CD14-positive monocyte (primary cell): ENCODE data around the gene CEP170B. TPM values are rescaled to one million over a fixed set of nuclear protein-coding genes. Genes with fewer than 3 reads are reported as not detected.

Experiments
- DNase-seq, 3 donors: peaks; one replicate each; pipeline ENCODE4 v3.0.0-alpha.2; 2011 to 2022
- H2AFZ ChIP-seq: 2 replicates; pipeline ENCODE4 v1.6.0; 2012; ENCODE audit warnings: mild to moderate bottlenecking, low read depth, low read length, inconsistent platforms; ENCODE audit not compliant: insufficient read depth, poor library complexity, severe bottlenecking
- H3K27ac ChIP-seq, 2 donors: 1 replicate in 1 of 2; 2 replicates in 1 of 2; pipeline ENCODE4 v1.5.1; 2012 to 2013; ENCODE audit warnings: low read length in 2 of 2, control low read depth in 1 of 2, inconsistent platforms in 1 of 2, low read depth in 1 of 2, mild to moderate bottlenecking in 1 of 2
- H3K27me3 ChIP-seq, 2 donors: one replicate each; pipeline versions ENCODE4 v1.6.0 to v1.6.1; 2011 to 2013; ENCODE audit warnings: low read length in 2 of 2; ENCODE audit not compliant: control insufficient read depth in 2 of 2, insufficient read depth in 2 of 2
- H3K36me3 ChIP-seq, 2 donors: replicated peaks in 1 of 2; 1 replicate in 1 of 2; 2 replicates in 1 of 2; pipeline versions ENCODE4 v1.5.1 to v1.6.1; 2012 to 2013; ENCODE audit warnings: low read length in 2 of 2, control low read depth in 1 of 2, inconsistent platforms in 1 of 2, mild to moderate bottlenecking in 1 of 2; ENCODE audit not compliant: insufficient read depth in 2 of 2, control insufficient read depth in 1 of 2
- H3K4me1 ChIP-seq, 2 donors: 1 replicate in 1 of 2; 2 replicates in 1 of 2; pipeline versions ENCODE4 v1.5.1 to v1.6.1; 2012 to 2013; ENCODE audit warnings: low read length in 2 of 2, control low read depth in 1 of 2, inconsistent platforms in 1 of 2, mild to moderate bottlenecking in 1 of 2, moderate library complexity in 1 of 2; ENCODE audit not compliant: insufficient read depth in 2 of 2, control insufficient read depth in 1 of 2
- H3K4me2 ChIP-seq: replicated peaks from 2 replicates; pipeline ENCODE3; 2012; ENCODE audit warnings: low read length, moderate library complexity, mild to moderate bottlenecking; ENCODE audit not compliant: poor library complexity, severe bottlenecking; ENCODE audit errors: extremely low read depth
- H3K4me3 ChIP-seq, 3 experiments: fragments of 200-600 bp in 1 of 3; sonication (generic) in 1 of 3; replicated peaks in 1 of 3; 1 replicate in 2 of 3; 2 replicates in 1 of 3; pipeline ENCODE4 v1.5.1; 2011 to 2013; ENCODE audit warnings: low read length in 3 of 3, mild to moderate bottlenecking in 3 of 3, control low read depth in 2 of 3, low read depth in 2 of 3, inconsistent platforms in 1 of 3, moderate library complexity in 1 of 3
- H3K79me2 ChIP-seq: 2 replicates; pipeline ENCODE4 v1.6.0; 2012; ENCODE audit warnings: mild to moderate bottlenecking, control low read depth, inconsistent platforms, low read length, moderate library complexity; ENCODE audit not compliant: insufficient read depth
- H3K9ac ChIP-seq: 2 replicates; pipeline ENCODE4 v1.6.0; 2017; ENCODE audit warnings: low read length, mild to moderate bottlenecking; ENCODE audit not compliant: insufficient read depth, poor library complexity, severe bottlenecking
- H3K9me3 ChIP-seq, 2 donors: replicated peaks in 1 of 2; 1 replicate in 1 of 2; 2 replicates in 1 of 2; pipeline versions ENCODE4 v1.5.1 to v1.6.1; 2012 to 2013; ENCODE audit warnings: low read length in 2 of 2, control low read depth in 1 of 2; ENCODE audit not compliant: control insufficient read depth in 1 of 2, insufficient read depth in 1 of 2
- H4K20me1 ChIP-seq: 2 replicates; pipeline ENCODE4 v1.6.0; 2012; ENCODE audit warnings: mild to moderate bottlenecking, low read length, control low read depth, moderate library complexity; ENCODE audit not compliant: insufficient read depth
- H3K27ac Mint-ChIP-seq, 7 donors: one replicate each; pipeline ENCODE4 v1.8.0; 2020; ENCODE audit warnings: mild to moderate bottlenecking in 7 of 7, mixed read lengths in 7 of 7, moderate library complexity in 6 of 7, inconsistent platforms in 2 of 7
- H3K27me3 Mint-ChIP-seq, 3 donors: one replicate each; pipeline ENCODE4 v1.8.0; 2021 to 2022; ENCODE audit warnings: low read depth in 3 of 3, mild to moderate bottlenecking in 3 of 3, mixed read lengths in 3 of 3, moderate library complexity in 3 of 3, inconsistent platforms in 1 of 3
- H3K36me3 Mint-ChIP-seq, 2 donors: one replicate each; pipeline ENCODE4 v1.8.0; 2020; ENCODE audit warnings: mixed read lengths in 2 of 2, inconsistent platforms in 1 of 2, mild to moderate bottlenecking in 1 of 2
- H3K4me1 Mint-ChIP-seq: one replicate; pipeline ENCODE4 v1.8.0; 2020; ENCODE audit warnings: mild to moderate bottlenecking, mixed read lengths
- H3K4me3 Mint-ChIP-seq, 2 donors: one replicate each; pipeline ENCODE4 v1.8.0; 2020; ENCODE audit warnings: mild to moderate bottlenecking in 2 of 2, mixed read lengths in 2 of 2, moderate library complexity in 1 of 2
- H3K9me3 Mint-ChIP-seq, 7 donors: one replicate each; pipeline ENCODE4 v1.8.0; 2020 to 2022; ENCODE audit warnings: mixed read lengths in 7 of 7, mild to moderate bottlenecking in 6 of 7, moderate library complexity in 6 of 7, inconsistent platforms in 2 of 7
- WGBS: methylation state at CpG from one replicate; pipeline ENCODE4 v1.1.5; 2013; ENCODE audit warnings: missing lambda C conversion rate; ENCODE audit not compliant: insufficient coverage; 5-methylcytosine and 5-hydroxymethylcytosine counted together
- intact Hi-C, 2 donors: fragments of 100-400 bp; cut with micrococcal nuclease; formaldehyde crosslinking; loops; one replicate each; pipeline versions ENCODE4 v1.15.0 to v1.15.1; 2023
- polyA plus RNA-seq, 3 donors: library from polyadenylated mRNA; depleted of rRNA in 1 of 3; unstranded in 2 of 3; stranded (reverse) in 1 of 3; fragments of 300-500 nt in 2 of 3; fragments of >200 nt in 1 of 3; fragmentation: Illumina TruSeq in 2 of 3; gene quantifications; 1 replicate in 2 of 3; 2 replicates in 1 of 3; pipeline ENCODE4 v1.2.3, GENCODE V29; 2012 to 2021
- TF ChIP-seq, protein P1 (sequence below): fragments of 200-600 bp; IDR thresholded peaks from one replicate; pipeline ENCODE4 v1.8.0; 2022; ENCODE audit warnings: antibody characterized with exemption, mild to moderate bottlenecking

CEP170B gene
- polyA plus RNA-seq, 3 donors = 0.09 TPM; not detected in 2

DNA sequence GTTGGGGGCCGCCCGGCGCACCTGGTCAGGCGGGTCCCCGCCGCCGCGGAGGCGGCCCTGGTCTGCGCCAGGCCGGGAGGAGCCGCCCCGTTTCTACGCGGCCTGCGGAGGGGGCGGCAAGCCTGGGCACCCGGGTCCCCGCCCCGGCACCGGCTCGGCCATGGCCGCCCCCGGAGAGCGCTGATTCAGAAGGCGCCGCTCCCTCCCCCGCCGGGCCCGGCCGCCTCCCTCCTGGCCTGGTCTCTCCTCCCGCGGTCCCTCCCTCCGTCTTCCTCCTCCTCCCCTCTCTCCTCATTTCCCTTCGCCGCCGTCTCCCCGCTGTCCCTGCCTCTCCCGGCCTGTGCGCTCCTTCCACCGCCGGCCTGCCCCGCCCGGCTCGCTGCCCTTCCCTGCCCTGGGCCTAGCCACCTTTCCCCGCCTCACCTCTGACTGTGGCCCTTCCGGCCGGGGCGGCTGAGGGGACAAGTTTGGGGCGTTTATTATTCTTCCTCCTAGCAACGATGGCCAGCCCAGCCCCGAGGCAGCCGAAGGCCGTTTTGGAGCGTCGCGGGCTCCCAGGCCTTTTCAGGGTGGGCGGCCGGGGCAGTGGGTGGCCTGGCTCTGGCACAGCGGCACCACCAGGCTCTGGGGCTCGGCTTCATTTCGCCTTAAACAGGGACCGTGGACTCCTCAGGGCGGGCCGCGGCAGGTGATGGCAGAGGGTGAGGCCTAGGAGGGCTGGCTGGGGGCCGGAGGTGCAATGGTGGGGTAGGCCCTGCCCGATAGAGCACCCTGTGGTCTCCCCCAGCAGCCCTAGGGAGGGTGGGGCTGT lies 768 bp downstream of the CEP170B start:
- Histone ChIP-seq H3K27me3 (peaks cover 20 to 49% of the 10 kb centered on the region in 2 donors), H3K4me2 (peak overlapping the region; percentile 72), H3K27ac (no peak overlapping the region), H4K20me1 (no peaks in the 10 kb centered on the region), H3K36me3 (no peaks in the 10 kb centered on the region), H3K79me2 (no peaks in the 10 kb centered on the region), H3K4me1 (peaks cover 7 to 10% of the 10 kb centered on the region in 2 donors), H3K9me3 (peaks cover 2 to 7% of the 10 kb centered on the region in 2 donors), H2AFZ (peak overlapping the region; percentile 56), H3K9ac (peak overlapping the region; percentile 27), H3K4me3 (peak overlapping the region in 1 of 3 experiments; percentile 64)
- intact Hi-C loops = no loop called here
- peaks cover 0 to 8% (median 0%) of the 10 kb centered on the region in 7 donors for H3K9me3 Mint-ChIP-seq
- TF ChIP-seq, protein P1, sequence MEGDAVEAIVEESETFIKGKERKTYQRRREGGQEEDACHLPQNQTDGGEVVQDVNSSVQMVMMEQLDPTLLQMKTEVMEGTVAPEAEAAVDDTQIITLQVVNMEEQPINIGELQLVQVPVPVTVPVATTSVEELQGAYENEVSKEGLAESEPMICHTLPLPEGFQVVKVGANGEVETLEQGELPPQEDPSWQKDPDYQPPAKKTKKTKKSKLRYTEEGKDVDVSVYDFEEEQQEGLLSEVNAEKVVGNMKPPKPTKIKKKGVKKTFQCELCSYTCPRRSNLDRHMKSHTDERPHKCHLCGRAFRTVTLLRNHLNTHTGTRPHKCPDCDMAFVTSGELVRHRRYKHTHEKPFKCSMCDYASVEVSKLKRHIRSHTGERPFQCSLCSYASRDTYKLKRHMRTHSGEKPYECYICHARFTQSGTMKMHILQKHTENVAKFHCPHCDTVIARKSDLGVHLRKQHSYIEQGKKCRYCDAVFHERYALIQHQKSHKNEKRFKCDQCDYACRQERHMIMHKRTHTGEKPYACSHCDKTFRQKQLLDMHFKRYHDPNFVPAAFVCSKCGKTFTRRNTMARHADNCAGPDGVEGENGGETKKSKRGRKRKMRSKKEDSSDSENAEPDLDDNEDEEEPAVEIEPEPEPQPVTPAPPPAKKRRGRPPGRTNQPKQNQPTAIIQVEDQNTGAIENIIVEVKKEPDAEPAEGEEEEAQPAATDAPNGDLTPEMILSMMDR = no peak
- DNase-seq = no peak
- 17% methylated on average over 50 of the region's 68 CpGs for WGBS
- peak overlapping the region; percentile 53 to 78 for H3K4me3 Mint-ChIP-seq
- no peak overlapping the region for H3K27ac Mint-ChIP-seq
- H3K27me3 Mint-ChIP-seq = peaks cover 19 to 31% (median 21%) of the 10 kb centered on the region in 3 donors
- no peaks in the 10 kb centered on the region for H3K36me3 Mint-ChIP-seq
- peaks cover 2% of the 10 kb centered on the region for H3K4me1 Mint-ChIP-seq

DNA sequence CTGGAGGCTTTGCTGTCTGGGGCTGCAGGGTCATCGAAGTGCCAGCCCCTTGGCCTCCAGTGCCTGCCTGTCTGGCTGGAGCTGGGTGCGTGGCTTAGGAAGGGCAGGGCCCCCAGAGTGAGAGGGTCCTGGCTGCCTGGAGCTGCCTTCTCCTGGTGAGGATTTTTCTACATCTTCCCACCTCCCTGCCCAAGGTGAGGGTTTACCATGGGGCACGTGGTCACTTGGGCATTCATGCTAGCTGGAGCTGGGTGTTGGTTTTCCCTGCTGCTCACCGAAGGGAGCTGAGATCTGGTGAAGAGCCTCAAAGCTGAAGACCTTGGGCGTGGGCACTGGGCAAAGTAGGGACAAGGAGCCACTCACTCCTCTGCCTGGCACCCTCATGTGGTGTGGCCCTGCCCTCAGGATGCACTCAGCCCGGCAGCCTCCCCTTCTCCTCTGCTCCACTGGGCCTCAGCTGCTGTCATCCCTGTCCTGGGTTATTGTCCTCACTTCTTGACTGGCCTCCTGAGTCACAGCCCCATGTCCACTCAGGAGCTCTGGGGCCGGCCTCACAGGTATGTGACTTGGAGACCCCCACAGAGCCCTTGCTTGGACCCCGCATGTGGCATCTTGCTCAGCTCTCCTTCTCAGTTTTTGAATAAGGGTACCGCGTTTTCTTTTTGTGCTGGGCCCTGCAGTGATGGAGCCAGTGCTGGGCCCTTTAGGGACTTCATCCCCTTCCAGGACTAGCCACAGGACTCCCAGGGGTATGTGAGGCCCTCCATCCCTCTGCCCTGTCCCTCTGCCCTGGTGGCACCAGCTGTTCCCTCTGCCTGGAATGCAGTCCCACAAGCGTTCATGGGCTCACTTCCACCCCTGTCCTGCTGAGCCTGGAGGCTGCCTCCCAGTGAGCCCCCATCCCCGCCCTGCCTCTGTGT lies 1.6 kb downstream of the CEP170B start:
- Histone ChIP-seq H3K4me1 (peaks cover 7 to 10% of the 10 kb centered on the region in 2 donors), H3K27ac (no peak overlapping the region), H2AFZ (no peak overlapping the region), H3K9ac (no peak overlapping the region), H4K20me1 (no peaks in the 10 kb centered on the region), H3K4me2 (no peak overlapping the region), H3K4me3 (no peak overlapping the region), H3K27me3 (peaks cover 20 to 49% of the 10 kb centered on the region in 2 donors), H3K79me2 (no peaks in the 10 kb centered on the region), H3K36me3 (no peaks in the 10 kb centered on the region), H3K9me3 (peaks cover 0 to 7% of the 10 kb centered on the region in 2 donors)
- peaks cover 2% of the 10 kb centered on the region for H3K4me1 Mint-ChIP-seq
- H3K27me3 Mint-ChIP-seq = peaks cover 19 to 31% (median 27%) of the 10 kb centered on the region in 3 donors
- H3K4me3 Mint-ChIP-seq = peak overlapping the region in 1 of 2 donors; percentile 78
- no peaks in the 10 kb centered on the region for H3K36me3 Mint-ChIP-seq
- DNase-seq = no peak
- TF ChIP-seq, protein P1 = no peak
- 83% methylated on average over 11 of the region's 12 CpGs for whole genome bisulfite sequencing
- peaks cover 0 to 8% (median 0%) of the 10 kb centered on the region in 7 donors for H3K9me3 Mint-ChIP-seq
- peak overlapping the region in 1 of 7 donors; percentile 75 for H3K27ac Mint-ChIP-seq
- intact Hi-C loops = no loop called here
